ENCODE results near the gene SDCBP2.

Gene SDCBP2

DNA sequence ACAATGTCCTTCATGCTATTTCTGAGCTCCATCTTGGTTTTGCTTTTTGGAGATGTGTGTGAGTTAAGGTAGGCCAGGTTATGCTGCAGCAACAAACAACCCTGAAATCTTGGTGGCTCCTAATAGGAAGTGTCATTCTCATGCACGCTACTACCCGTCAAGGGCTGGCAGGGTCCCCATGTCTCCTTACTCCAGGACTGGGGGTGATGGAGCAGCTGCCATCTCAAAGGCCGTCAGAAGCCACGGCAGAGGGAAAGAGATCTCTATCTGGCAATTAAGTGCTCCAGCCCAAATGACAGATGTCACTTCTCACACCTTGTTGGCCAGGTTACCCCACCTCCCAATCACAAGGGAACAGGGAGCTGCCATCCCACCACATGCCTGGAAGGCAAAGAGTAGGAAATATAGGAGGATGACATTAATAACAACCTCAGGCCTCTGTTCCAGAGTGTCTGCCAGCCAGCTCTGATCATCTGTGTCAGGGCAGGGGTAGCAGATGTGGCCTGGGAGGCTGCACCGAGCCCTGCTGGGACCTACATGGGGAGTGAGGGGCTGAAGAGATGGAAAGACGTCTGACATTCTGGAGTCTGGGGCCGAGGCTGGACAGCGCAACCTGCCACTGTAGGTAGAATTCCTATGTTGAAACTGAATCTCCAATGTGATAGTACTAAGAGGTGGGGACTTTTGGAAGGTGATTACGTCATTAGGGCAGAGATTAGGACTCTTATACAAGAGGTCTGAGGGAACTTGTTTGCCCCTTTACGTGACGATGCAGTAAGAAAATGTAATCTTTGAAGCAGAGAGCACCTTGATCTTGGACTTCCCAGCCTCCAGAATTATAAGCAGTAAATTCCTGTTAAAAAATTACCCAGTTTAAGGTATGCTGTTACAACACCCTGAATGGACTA lies 4.8 kb upstream of the SDCBP2 start (continued):
- TF ChIP-seq, protein P1, sequence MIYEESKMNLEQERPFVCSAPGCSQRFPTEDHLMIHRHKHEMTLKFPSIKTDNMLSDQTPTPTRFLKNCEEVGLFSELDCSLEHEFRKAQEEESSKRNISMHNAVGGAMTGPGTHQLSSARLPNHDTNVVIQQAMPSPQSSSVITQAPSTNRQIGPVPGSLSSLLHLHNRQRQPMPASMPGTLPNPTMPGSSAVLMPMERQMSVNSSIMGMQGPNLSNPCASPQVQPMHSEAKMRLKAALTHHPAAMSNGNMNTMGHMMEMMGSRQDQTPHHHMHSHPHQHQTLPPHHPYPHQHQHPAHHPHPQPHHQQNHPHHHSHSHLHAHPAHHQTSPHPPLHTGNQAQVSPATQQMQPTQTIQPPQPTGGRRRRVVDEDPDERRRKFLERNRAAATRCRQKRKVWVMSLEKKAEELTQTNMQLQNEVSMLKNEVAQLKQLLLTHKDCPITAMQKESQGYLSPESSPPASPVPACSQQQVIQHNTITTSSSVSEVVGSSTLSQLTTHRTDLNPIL (CRISPR knock-in tag; IDR thresholded peaks at IDR 0.05; ENCODE audit: low read depth) = no peak
- no peak for TF ChIP-seq TOX (CRISPR knock-in tag; IDR thresholded peaks at IDR 0.05; ENCODE audit: borderline replicate concordance)
- TF ChIP-seq ISL1 (CRISPR knock-in tag; IDR thresholded peaks at IDR 0.05) = no peak
- no peak for TF ChIP-seq ZFP3 (CRISPR knock-in tag; IDR thresholded peaks at IDR 0.05)
- no peak for TF ChIP-seq SNAI2 (CRISPR knock-in tag; IDR thresholded peaks at IDR 0.05)
- TF ChIP-seq CSDC2 (CRISPR knock-in tag; IDR thresholded peaks at IDR 0.05) = no peak
- TF ChIP-seq, protein P2, sequence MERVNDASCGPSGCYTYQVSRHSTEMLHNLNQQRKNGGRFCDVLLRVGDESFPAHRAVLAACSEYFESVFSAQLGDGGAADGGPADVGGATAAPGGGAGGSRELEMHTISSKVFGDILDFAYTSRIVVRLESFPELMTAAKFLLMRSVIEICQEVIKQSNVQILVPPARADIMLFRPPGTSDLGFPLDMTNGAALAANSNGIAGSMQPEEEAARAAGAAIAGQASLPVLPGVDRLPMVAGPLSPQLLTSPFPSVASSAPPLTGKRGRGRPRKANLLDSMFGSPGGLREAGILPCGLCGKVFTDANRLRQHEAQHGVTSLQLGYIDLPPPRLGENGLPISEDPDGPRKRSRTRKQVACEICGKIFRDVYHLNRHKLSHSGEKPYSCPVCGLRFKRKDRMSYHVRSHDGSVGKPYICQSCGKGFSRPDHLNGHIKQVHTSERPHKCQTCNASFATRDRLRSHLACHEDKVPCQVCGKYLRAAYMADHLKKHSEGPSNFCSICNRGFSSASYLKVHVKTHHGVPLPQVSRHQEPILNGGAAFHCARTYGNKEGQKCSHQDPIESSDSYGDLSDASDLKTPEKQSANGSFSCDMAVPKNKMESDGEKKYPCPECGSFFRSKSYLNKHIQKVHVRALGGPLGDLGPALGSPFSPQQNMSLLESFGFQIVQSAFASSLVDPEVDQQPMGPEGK (CRISPR knock-in tag; IDR thresholded peaks at IDR 0.05; ENCODE audit: borderline replicate concordance) = no peak
- TF ChIP-seq PPARA (CRISPR knock-in tag; IDR thresholded peaks at IDR 0.05; ENCODE audit: borderline replicate concordance) = no peak
- no peak for TF ChIP-seq OSR1 (CRISPR knock-in tag; IDR thresholded peaks at IDR 0.05)

DNA sequence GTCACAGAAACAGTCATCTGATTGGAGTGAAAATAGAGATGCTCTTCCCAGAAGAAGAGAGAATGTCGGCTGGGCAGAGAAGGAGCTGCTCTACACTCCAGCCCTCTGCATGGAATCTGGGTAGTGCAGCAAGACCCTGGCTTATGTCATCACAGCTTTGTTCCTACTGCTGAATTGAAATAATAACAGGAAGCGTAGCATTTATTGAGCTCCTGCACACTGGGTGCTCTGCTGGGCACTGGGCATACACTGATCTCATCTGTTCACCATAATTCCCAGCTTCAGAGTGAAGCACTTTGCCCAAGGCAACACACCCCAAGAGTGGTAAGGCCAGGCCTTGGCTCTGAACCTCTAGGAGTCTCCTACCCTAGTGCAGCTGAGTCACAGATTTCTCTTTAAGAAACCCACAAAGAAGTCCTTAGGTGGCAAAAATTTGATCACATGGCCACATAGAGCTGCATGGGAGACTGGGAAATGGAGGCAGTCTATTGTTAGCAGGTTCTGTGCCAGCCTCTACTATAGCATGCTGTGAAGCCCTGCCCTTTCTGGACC lies 3.9 kb upstream of the SDCBP2 start:
- TF ChIP-seq ZC3H10 (CRISPR knock-in tag; IDR thresholded peaks at IDR 0.05) = no peak
- TF ChIP-seq ISL1 (CRISPR knock-in tag; IDR thresholded peaks at IDR 0.05) = no peak
- TF ChIP-seq, protein P3, sequence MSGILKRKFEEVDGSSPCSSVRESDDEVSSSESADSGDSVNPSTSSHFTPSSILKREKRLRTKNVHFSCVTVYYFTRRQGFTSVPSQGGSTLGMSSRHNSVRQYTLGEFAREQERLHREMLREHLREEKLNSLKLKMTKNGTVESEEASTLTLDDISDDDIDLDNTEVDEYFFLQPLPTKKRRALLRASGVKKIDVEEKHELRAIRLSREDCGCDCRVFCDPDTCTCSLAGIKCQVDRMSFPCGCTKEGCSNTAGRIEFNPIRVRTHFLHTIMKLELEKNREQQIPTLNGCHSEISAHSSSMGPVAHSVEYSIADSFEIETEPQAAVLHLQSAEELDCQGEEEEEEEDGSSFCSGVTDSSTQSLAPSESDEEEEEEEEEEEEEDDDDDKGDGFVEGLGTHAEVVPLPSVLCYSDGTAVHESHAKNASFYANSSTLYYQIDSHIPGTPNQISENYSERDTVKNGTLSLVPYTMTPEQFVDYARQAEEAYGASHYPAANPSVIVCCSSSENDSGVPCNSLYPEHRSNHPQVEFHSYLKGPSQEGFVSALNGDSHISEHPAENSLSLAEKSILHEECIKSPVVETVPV (CRISPR knock-in tag; IDR thresholded peaks at IDR 0.05) = no peak
- TF ChIP-seq, protein P4, sequence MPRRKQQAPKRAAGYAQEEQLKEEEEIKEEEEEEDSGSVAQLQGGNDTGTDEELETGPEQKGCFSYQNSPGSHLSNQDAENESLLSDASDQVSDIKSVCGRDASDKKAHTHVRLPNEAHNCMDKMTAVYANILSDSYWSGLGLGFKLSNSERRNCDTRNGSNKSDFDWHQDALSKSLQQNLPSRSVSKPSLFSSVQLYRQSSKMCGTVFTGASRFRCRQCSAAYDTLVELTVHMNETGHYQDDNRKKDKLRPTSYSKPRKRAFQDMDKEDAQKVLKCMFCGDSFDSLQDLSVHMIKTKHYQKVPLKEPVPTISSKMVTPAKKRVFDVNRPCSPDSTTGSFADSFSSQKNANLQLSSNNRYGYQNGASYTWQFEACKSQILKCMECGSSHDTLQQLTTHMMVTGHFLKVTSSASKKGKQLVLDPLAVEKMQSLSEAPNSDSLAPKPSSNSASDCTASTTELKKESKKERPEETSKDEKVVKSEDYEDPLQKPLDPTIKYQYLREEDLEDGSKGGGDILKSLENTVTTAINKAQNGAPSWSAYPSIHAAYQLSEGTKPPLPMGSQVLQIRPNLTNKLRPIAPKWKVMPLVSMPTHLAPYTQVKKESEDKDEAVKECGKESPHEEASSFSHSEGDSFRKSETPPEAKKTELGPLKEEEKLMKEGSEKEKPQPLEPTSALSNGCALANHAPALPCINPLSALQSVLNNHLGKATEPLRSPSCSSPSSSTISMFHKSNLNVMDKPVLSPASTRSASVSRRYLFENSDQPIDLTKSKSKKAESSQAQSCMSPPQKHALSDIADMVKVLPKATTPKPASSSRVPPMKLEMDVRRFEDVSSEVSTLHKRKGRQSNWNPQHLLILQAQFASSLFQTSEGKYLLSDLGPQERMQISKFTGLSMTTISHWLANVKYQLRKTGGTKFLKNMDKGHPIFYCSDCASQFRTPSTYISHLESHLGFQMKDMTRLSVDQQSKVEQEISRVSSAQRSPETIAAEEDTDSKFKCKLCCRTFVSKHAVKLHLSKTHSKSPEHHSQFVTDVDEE (CRISPR knock-in tag; IDR thresholded peaks at IDR 0.05) = no peak
- TF ChIP-seq, protein P5, sequence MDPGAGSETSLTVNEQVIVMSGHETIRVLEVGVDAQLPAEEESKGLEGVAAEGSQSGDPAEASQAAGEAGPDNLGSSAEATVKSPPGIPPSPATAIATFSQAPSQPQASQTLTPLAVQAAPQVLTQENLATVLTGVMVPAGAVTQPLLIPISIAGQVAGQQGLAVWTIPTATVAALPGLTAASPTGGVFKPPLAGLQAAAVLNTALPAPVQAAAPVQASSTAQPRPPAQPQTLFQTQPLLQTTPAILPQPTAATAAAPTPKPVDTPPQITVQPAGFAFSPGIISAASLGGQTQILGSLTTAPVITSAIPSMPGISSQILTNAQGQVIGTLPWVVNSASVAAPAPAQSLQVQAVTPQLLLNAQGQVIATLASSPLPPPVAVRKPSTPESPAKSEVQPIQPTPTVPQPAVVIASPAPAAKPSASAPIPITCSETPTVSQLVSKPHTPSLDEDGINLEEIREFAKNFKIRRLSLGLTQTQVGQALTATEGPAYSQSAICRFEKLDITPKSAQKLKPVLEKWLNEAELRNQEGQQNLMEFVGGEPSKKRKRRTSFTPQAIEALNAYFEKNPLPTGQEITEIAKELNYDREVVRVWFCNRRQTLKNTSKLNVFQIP (CRISPR knock-in tag; IDR thresholded peaks at IDR 0.05; ENCODE audit: borderline replicate concordance, low read depth) = no peak
- no peak for TF ChIP-seq GLIS3 (CRISPR knock-in tag; IDR thresholded peaks at IDR 0.05)
- no peak for TF ChIP-seq ZNF8 (CRISPR knock-in tag; IDR thresholded peaks at IDR 0.05)
- no peak for TF ChIP-seq TCF4 (CRISPR knock-in tag; IDR thresholded peaks at IDR 0.05; ENCODE audit: borderline replicate concordance)
- no peak for TF ChIP-seq PPARA (CRISPR knock-in tag; IDR thresholded peaks at IDR 0.05; ENCODE audit: borderline replicate concordance)
- ATAC-seq = no peak

DNA sequence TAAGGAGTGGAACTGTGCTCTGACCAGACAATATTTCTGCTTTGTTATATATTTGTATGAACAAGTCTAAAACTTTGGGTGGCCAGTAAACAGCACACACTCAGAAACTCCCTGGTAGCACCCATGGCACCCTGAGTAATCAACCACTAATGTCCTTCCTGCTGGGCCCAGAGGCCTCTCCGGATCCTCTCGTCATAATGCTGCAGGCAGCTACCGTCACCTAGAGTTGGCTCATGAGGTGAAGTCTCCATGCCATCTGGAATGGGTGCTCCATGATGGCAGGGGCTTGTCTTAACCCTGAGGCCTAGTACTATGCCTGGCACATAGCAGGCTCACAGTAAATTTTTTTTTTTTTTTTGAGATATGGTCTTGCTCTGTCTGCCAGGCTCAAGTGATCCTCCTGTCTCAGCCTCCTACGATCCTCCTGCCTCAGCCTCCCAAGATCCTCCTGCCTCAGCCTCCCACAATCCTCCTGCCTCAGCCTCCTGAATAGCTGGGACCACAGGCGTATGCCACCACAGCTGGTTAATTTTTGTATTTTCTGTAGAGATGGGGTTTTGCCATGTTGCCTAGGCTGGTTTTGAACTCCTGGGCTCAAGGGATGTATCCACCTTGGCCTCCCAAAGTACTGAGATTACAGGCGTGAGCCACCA lies 3.0 kb upstream of the SDCBP2 start:
- ATAC-seq = no peak
- TF ChIP-seq ZFP3 (CRISPR knock-in tag; IDR thresholded peaks at IDR 0.05) = no peak
- no peak for TF ChIP-seq OSR1 (CRISPR knock-in tag; IDR thresholded peaks at IDR 0.05)
- TF ChIP-seq ZNF70 (CRISPR knock-in tag; IDR thresholded peaks at IDR 0.05) = no peak
- TF ChIP-seq PPARA (CRISPR knock-in tag; IDR thresholded peaks at IDR 0.05; ENCODE audit: borderline replicate concordance) = no peak
- TF ChIP-seq ZFP30 (CRISPR knock-in tag; IDR thresholded peaks at IDR 0.05) = no peak
- no peak for TF ChIP-seq BACH2 (CRISPR knock-in tag; IDR thresholded peaks at IDR 0.05; ENCODE audit: borderline replicate concordance)
- TF ChIP-seq ZNF8 (CRISPR knock-in tag; IDR thresholded peaks at IDR 0.05) = no peak
- no peak for TF ChIP-seq GLIS3 (CRISPR knock-in tag; IDR thresholded peaks at IDR 0.05)
- TF ChIP-seq, protein P3 (CRISPR knock-in tag; IDR thresholded peaks at IDR 0.05) = no peak
- no peak for TF ChIP-seq CSDC2 (CRISPR knock-in tag; IDR thresholded peaks at IDR 0.05)
- TF ChIP-seq, protein P5 (CRISPR knock-in tag; IDR thresholded peaks at IDR 0.05; ENCODE audit: borderline replicate concordance, low read depth) = no peak
- no peak for TF ChIP-seq ARNTL (CRISPR knock-in tag; IDR thresholded peaks at IDR 0.05; ENCODE audit: borderline replicate concordance, low read depth)
